Stimulated activated naive CD8-positive, alpha-beta T cell treated with anti-CD3 and anti-CD28 coated beads, Interleukin-15, amount 100 ng/mL, for 72 hours (primary cell): Measurements from ENCODE around the gene KRTAP10-7.
"Not testable (repeated sequence)": the region's sequence is repeated elsewhere in the genome, so short reads cannot be mapped to it uniquely, and the experiment has no call there.

ENCODE experiments used
- ATAC-seq: fragments of 150-1000 bp; cut with Tn5 transposase; 2 replicates; pipeline ENCODE4 v1.10.0; 2021; ENCODE audit warnings: mild to moderate bottlenecking, moderate library complexity
- DNase-seq, 2 donors: peaks; one replicate each; pipeline ENCODE4 v3.0.0; 2021 to 2022
- H3K27ac Mint-ChIP-seq, 2 donors: one replicate each; pipeline ENCODE4 v1.8.0; 2022; ENCODE audit warnings: mild to moderate bottlenecking in 2 of 2, mixed read lengths in 2 of 2, moderate library complexity in 2 of 2
- H3K27me3 Mint-ChIP-seq: one replicate; pipeline ENCODE4 v1.8.0; 2022; ENCODE audit warnings: mixed read lengths
- H3K4me1 Mint-ChIP-seq: one replicate; pipeline ENCODE4 v1.8.0; 2022; ENCODE audit warnings: mild to moderate bottlenecking, mixed read lengths
- H3K4me3 Mint-ChIP-seq, 2 donors: one replicate each; pipeline ENCODE4 v1.8.0; 2022; ENCODE audit warnings: mild to moderate bottlenecking in 2 of 2, mixed read lengths in 2 of 2, moderate library complexity in 1 of 2
- H3K9me3 Mint-ChIP-seq, 2 donors: one replicate each; pipeline ENCODE4 v1.8.0; 2022; ENCODE audit warnings: mixed read lengths in 2 of 2

Gene KRTAP10-7

DNA sequence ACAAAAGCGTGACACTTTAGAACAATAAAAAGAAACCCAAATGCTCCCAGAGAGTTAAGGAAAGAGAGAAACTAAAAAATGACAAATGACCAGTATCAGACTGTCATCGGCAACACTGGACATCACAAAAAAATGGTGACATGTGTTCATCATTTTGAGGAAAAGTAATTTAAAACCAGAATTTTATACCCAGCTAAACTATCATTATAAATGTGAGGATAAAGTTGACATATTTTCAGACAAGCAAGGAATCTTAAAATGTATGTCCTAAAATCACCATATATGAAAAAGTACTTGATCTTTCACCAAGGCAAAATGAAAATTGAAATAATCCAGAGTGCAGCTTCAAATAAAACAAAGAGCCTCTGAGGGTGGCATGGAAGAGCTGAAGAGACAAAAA lies 44.5 kb downstream of the KRTAP10-7 start:
- H3K27ac Mint-ChIP-seq, result no peak overlapping the region

DNA sequence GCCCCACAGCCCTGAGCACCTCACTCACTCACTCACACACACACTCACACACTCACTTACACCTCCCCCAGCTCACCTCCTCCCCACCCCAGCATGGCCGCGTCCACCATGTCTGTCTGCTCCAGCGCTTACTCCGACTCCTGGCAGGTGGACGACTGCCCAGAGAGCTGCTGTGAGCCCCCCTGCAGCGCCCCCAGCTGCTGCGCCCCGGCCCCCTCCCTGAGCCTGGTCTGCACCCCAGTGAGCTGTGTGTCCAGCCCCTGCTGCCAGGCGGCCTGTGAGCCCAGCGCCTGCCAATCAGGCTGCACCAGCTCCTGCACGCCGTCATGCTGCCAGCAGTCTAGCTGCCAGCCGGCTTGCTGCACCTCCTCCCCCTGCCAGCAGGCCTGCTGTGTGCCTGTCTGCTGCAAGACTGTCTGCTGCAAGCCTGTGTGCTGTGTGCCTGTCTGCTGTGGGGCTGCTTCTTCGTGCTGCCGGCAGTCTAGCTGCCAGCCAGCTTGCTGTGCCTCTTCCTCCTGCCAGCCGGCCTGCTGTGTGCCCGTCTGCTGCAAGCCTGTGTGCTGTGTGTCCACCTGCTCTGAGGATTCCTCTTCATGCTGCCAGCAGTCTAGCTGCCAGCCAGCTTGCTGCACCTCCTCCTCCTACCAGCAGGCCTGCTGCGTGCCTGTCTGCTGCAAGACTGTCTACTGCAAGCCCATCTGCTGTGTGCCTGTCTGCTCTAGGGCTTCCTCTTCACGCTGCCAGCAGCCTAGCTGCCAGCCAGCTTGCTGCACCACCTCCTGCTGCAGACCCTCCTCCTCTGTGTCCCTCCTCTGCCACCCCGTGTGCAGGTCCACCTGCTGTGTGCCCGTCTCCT lies 46.2 kb downstream of the KRTAP10-7 start, which contains the start of gene KRTAP10-11:
Gene KRTAP10-11, plus strand, starts transcription at position 49 of the 856 bp plus-strand sequence. Its CDS starts 45 bp downstream, at position 94.
- ATAC-seq, H3K27me3 Mint-ChIP-seq, DNase-seq, H3K4me3 Mint-ChIP-seq: not testable (repeated sequence)
- Mint-ChIP-seq H3K27ac (peak within 1 kb of the TSS in 1 of 2 donors; percentile 48), H3K4me1 (peaks cover 31% of the 10 kb centered on the region), H3K9me3 (peaks cover 26 to 30% of the 10 kb centered on the region in 2 donors)

More for the DNA sequence above, 44.5 kb downstream of the KRTAP10-7 start:
- Mint-ChIP-seq H3K27me3 (no peaks in the 10 kb centered on the region), H3K9me3 (peaks cover 33 to 47% of the 10 kb centered on the region in 2 donors), H3K4me3 (no peak overlapping the region), H3K4me1 (peaks cover 18% of the 10 kb centered on the region)
- ATAC-seq (no peak), DNase-seq (no peak)

DNA sequence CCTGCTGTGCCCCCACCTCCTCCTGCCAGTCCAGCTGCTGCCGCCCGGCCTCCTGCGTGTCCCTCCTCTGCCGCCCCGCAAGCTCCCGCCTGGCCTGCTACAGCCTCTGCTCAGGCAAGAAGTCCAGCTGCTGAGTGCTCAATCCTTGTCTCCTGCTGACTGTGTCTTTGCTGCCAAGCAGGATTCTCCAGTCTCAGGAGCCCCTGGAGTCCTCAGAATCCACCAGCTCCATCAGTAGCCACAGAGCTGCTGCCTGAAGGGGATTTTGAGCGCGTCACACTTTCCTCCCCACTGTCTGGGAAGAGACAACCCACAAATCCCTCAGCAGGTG lies 46.8 kb downstream of the KRTAP10-7 start:
- Mint-ChIP-seq H3K9me3 (peaks cover 26 to 28% of the 10 kb centered on the region in 2 donors), H3K27ac (peak overlapping the region in 1 of 2 donors; percentile 48), H3K4me3 (no peak overlapping the region), H3K27me3 (no peaks in the 10 kb centered on the region), H3K4me1 (peaks cover 32% of the 10 kb centered on the region)
- no peak for DNase-seq
- ATAC-seq, result no peak

DNA sequence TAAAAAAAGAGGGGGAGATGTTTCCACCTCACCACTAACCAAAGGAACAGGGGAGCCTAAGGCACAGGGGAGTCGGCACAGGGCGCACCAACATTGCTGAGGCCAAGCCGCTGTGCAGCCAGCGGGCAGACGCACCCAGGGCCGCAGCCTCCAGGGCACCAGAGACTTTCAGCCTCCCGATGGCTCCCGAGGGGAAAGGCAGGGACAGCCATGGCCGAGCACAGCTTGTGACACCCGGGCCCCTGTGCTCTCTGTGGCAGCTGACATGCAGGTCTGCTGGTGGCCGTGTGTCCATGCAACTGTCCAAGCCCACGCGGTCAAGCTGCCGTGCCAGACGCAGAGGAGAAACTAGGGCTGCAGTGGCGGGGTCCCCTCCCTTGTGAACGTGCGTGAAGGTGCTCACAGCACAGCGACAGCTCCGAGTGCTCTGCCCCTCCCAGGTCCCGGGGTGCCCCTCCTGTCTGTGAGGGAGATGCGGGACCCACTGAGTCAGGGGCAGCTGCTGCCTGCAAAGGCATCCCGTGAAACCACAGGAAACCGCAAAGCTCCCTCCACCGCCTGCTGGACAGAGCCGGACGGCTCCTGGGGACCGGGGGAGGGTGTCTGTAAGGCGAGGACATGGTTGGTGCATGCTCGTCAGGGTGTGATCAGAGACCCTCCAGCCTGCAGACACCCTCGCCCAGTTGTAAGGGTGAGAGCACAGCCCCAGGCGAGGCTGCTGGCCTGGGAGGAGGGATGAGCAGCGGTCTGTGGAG lies 48.3 kb downstream of the KRTAP10-7 start:
- peaks cover 14 to 21% of the 10 kb centered on the region in 2 donors for H3K9me3 Mint-ChIP-seq
- no peak overlapping the region for H3K4me3 Mint-ChIP-seq
- ATAC-seq (no peak), DNase-seq (no peak)
- no peaks in the 10 kb centered on the region for H3K27me3 Mint-ChIP-seq
- H3K4me1 Mint-ChIP-seq, result peaks cover 36% of the 10 kb centered on the region
- H3K27ac Mint-ChIP-seq, result no peak overlapping the region

DNA sequence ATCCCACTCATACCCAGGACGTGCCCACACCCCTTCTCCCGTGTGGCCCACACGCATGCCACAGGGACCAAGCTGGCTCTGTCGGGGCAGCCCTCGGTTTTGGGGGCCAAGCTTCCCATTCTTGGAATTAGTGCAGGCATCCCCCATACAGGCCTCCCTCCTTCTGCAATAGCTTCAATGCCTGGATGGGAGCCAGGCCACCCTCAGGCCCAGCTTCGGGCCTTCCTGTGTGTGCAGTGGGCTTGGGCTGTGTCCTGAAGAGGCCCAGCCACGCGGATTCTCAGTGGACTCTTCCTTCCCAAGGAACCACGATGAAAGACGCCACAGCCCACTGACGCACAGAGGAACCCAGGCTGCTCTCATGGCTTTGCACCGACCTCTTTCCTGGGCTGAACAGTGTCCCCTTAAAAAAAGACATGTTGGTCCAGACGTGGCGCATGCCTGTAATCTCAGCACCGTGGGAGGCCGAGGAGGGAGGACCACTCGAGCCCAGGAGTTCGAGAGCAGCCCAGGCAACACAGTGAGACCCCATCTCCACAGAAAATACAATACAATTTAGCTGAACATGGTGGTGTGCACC lies 49.2 kb downstream of the KRTAP10-7 start:
- ATAC-seq (no peak), DNase-seq (no peak)
- Mint-ChIP-seq H3K27ac (no peak overlapping the region), H3K27me3 (no peaks in the 10 kb centered on the region), H3K4me3 (no peak overlapping the region), H3K4me1 (peaks cover 44% of the 10 kb centered on the region), H3K9me3 (peaks cover 6 to 21% of the 10 kb centered on the region in 2 donors)

DNA sequence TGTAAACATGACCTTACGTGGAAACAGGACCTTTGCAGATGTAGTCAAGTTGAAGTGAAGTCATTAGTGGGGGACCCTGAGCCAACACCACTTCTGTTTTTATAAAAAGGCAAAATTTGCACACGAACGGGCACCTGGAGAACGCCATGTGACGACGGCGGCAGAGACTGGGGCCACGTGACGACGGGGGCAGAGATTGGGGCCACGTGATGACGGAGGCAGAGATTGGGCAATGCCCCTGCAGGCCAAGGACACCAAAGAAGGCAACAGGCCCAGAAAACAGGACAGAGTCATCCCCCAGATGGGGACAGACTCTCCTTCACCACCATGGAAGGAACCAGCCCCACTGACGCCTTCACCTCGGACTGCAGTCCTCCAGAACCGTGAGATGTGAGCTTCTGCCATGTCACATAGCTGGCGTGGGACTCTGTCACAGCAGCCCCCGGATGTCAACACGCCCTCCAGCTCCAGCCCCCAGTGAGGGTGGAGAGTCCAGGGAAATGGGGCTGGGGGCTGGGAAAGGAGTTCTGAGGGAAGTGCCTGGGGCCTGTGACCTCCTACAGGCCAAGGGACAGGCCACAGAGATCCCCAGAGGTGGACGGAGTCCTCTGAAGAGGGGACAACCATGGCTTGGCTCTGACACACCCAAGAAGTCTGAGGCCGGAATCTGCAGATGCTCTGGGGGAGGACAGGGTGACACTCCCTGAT lies 50.0 kb downstream of the KRTAP10-7 start:
- DNase-seq (no peak), ATAC-seq (no peak)
- H3K4me3 Mint-ChIP-seq, result no peak overlapping the region
- peaks cover 0 to 21% of the 10 kb centered on the region in 2 donors for H3K9me3 Mint-ChIP-seq
- H3K27me3 Mint-ChIP-seq, result no peaks in the 10 kb centered on the region
- H3K4me1 Mint-ChIP-seq, result peaks cover 53% of the 10 kb centered on the region
- no peak overlapping the region for H3K27ac Mint-ChIP-seq

DNA sequence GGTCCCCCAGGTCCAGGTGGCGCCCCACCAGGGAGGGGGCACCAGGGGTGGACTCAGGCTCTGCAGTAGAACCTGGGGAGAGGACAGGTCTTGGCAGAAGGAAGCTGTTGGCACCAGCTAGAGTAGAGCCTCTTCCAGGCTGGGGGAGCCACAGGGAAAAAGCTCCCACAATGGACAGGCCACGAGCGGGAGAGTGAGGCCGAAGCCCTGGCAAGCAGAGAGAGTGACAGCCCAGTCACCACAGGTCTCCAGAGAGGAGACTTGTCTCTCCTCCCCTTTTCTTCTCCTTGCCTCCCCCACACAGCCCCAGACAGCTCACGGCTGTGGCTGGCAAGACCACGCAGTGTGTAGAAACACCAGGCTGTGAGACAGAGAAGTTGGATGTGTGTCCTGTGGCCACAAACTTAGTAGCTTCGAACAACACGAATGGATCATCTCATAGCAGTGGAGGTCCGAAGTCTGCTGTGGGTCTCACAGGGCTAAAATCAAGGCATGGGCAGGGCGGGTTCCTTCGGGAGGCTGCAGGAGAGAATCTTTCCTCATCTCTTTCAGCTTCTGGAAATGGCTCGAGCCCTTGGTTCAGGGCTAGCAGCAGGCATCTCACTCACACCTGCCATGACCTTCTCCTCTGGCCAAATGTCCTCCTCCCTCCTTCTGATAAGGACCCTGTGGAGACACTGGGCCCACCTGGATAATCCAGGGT lies 50.7 kb downstream of the KRTAP10-7 start:
- H3K4me3 Mint-ChIP-seq, result no peak overlapping the region
- DNase-seq (no peak), ATAC-seq (no peak)
- no peaks in the 10 kb centered on the region for H3K27me3 Mint-ChIP-seq
- H3K27ac Mint-ChIP-seq, result peak overlapping the region in 1 of 2 donors; percentile 15
- H3K9me3 Mint-ChIP-seq, result peaks cover 3 to 28% of the 10 kb centered on the region in 2 donors
- H3K4me1 Mint-ChIP-seq, result peaks cover 60% of the 10 kb centered on the region
